Measurements from ENCODE around the gene LRGUK.
"Not testable (repeated sequence)": the region's sequence is repeated elsewhere in the genome, so short reads cannot be mapped to it uniquely, and the experiment has no call there.

The LRGUK gene

DNA sequence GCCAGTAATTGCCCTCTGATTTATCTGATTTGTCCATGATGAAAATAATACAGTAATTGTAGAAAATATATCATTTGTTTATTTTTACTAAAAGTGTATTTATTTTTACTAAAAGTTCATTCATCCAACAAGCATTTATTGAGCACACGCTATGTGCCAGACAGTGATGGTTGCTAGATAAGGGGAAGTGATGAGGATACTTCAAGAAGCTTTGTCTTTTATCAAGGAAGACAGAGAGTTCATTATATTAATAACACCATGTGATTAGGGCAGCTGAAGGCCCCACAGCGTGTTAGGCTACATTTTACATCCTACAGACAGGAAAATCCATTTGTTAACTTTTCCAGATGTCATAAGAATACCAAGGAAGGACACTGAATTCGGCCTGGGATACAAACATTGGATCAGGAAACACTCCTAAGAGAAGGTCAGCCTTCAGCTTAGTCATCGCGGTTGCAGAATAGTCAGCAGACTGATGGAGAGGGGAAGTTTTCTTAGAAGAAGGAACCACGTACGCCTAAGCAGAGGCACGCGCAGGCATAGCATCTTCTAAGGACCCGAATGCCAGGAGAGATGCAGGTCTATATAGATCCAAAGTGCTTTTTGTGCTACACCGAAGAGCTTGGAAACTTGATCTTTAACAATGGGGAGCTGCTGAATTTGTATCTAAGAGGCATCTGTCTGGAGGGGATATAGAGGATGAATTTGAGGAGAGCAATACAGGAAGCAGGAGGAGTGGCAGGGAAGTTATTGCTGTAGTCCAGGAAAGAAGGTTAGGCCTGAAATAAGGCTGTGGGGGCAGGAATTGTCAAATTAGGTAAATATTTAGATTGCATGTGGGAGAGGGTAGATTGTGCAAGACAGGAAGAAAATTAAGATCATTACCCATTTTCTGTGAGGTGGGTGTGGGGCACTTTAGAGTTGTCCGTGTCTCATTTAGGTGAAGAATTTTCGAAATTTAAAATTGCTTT is 85.7 kb downstream of the LRGUK start:
- no peaks in the 10 kb centered on the region for H3K27me3 ChIP-seq
- H3K36me3 ChIP-seq: no peaks in the 10 kb centered on the region
- H3K9me3 ChIP-seq: no peaks in the 10 kb centered on the region
- DNase-seq: no peak
- no peaks in the 10 kb centered on the region for H3K4me1 ChIP-seq
- H3K4me3 ChIP-seq (ENCODE audit: low read depth, low read length): no peak overlapping the region
- TF ChIP-seq, protein P1, sequence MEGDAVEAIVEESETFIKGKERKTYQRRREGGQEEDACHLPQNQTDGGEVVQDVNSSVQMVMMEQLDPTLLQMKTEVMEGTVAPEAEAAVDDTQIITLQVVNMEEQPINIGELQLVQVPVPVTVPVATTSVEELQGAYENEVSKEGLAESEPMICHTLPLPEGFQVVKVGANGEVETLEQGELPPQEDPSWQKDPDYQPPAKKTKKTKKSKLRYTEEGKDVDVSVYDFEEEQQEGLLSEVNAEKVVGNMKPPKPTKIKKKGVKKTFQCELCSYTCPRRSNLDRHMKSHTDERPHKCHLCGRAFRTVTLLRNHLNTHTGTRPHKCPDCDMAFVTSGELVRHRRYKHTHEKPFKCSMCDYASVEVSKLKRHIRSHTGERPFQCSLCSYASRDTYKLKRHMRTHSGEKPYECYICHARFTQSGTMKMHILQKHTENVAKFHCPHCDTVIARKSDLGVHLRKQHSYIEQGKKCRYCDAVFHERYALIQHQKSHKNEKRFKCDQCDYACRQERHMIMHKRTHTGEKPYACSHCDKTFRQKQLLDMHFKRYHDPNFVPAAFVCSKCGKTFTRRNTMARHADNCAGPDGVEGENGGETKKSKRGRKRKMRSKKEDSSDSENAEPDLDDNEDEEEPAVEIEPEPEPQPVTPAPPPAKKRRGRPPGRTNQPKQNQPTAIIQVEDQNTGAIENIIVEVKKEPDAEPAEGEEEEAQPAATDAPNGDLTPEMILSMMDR (IDR thresholded peaks at IDR 0.05; ENCODE audit: low read depth, low read length): no peak

DNA sequence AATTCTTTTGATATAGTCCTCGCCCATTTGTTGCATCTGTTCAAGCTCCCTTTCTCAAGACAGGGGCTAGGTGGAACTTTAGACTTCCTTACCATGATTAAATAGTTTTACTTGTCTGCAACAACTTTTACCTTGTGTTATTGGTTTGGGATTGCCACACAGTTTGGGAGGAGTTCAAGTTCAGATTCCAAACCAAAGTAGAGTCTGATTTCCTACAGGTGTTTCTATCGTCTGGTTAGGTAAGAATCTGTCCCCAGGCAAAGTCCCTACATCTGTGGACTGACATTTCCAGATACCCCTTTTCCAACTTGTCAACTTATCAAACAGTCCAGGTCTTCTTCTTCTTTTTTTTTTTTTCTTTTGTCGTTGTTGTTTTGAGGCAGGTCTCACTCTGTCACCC is 93.1 kb downstream of the LRGUK start:
- TF ChIP-seq, protein P1 (IDR thresholded peaks at IDR 0.05; ENCODE audit: low read depth, low read length): no peak
- no peaks in the 10 kb centered on the region for H3K9me3 ChIP-seq
- no peak for DNase-seq
- H3K36me3 ChIP-seq: no peaks in the 10 kb centered on the region
- H3K4me1 ChIP-seq: no peaks in the 10 kb centered on the region
- H3K4me3 ChIP-seq (ENCODE audit: low read depth, low read length): no peak overlapping the region
- no peaks in the 10 kb centered on the region for H3K27me3 ChIP-seq

GRCh38 chr7:134231296-134231695 is 104.2 kb downstream of the LRGUK start:
- not testable (repeated sequence) for H3K36me3 ChIP-seq

GRCh38 chr7:134234216-134234615 is 107.1 kb downstream of the LRGUK start:
- no peak overlapping the region for H3K4me3 ChIP-seq (ENCODE audit: low read depth, low read length)
- no peak for DNase-seq
- no peaks in the 10 kb centered on the region for H3K36me3 ChIP-seq
- TF ChIP-seq, protein P1 (IDR thresholded peaks at IDR 0.05; ENCODE audit: low read depth, low read length): no peak
- no peaks in the 10 kb centered on the region for H3K27me3 ChIP-seq
- no peaks in the 10 kb centered on the region for H3K9me3 ChIP-seq
- H3K4me1 ChIP-seq: no peaks in the 10 kb centered on the region

More at GRCh38 chr7:134231296-134231695, 104.2 kb downstream of the LRGUK start:
- not testable (repeated sequence) for DNase-seq; H3K9me3 ChIP-seq; H3K4me3 ChIP-seq (ENCODE audit: low read depth, low read length); H3K27me3 ChIP-seq; H3K4me1 ChIP-seq

DNA sequence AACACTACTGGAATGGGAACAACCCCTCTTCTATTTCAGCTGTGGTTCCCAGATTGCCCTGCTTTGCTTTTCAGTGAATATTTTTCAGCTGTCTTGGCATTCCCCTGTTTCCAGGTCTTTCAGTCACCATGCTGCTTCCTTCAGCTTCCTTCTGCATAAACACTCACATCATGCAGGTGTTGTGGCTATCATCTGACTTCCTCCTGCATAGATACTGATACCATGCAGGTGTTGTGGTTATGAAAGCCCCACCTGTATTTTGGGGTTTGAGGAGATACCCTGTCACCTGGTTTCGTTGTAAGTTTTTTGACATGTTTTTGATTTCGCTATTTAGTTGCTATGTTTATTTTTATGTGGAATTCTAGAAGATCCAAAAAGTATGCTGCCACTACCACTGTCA is 118.1 kb downstream of the LRGUK start:
- Histone ChIP-seq H3K9me3 (no peaks in the 10 kb centered on the region), H3K4me1 (peaks cover 8% of the 10 kb centered on the region), H3K36me3 (no peaks in the 10 kb centered on the region), H3K4me3 (ENCODE audit: low read depth, low read length) (no peak overlapping the region), H3K27me3 (no peaks in the 10 kb centered on the region)
- TF ChIP-seq, protein P1 (IDR thresholded peaks at IDR 0.05; ENCODE audit: low read depth, low read length): no peak
- no peak for DNase-seq

DNA sequence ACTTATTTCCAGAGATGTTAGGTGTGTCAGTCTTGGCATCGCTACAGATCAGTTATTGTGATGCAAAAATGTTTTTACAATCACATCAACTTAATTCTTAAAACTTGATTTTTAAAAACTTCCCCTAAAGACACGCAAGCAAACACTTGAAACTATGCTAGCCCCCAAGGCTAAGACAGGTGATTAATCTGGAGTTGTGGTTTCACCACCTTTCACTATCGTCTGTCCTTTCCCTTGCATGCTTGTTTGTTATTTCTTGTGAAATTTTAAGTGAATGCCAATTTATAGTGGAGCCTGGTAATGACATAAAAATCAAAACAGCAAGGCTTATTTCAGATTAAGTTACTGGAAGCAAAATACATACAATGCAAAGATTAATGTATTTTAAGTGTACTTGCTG is 119.2 kb downstream of the LRGUK start:
- Histone ChIP-seq H3K9me3 (no peaks in the 10 kb centered on the region), H3K36me3 (no peaks in the 10 kb centered on the region), H3K4me3 (ENCODE audit: low read depth, low read length) (no peak overlapping the region), H3K4me1 (peaks cover 8% of the 10 kb centered on the region), H3K27me3 (no peaks in the 10 kb centered on the region)
- no peak for DNase-seq
- TF ChIP-seq, protein P1 (IDR thresholded peaks at IDR 0.05; ENCODE audit: low read depth, low read length): no peak
